IPS-15b (cell line): ENCODE measurements around the gene PEPD.

ENCODE experiments used
- H3K27me3 ChIP-seq: one replicate; pipeline ENCODE4 v1.6.1; 2013; ENCODE audit warnings: low read length; ENCODE audit not compliant: control insufficient read depth, insufficient read depth
- H3K36me3 ChIP-seq: one replicate; pipeline ENCODE4 v1.6.1; 2013; ENCODE audit warnings: low read length; ENCODE audit not compliant: control insufficient read depth, insufficient read depth
- H3K4me1 ChIP-seq: one replicate; pipeline ENCODE4 v1.6.1; 2013; ENCODE audit warnings: mild to moderate bottlenecking, low read length; ENCODE audit not compliant: control insufficient read depth, insufficient read depth
- H3K4me3 ChIP-seq: one replicate; pipeline ENCODE4 v1.5.1; 2013; ENCODE audit warnings: low read depth, low read length
- H3K9ac ChIP-seq: one replicate; pipeline ENCODE4 v1.6.1; 2013; ENCODE audit warnings: low read depth, mild to moderate bottlenecking, low read length
- H3K9me3 ChIP-seq: one replicate; pipeline ENCODE4 v1.6.1; 2013; ENCODE audit warnings: mild to moderate bottlenecking, low read length; ENCODE audit not compliant: control insufficient read depth, insufficient read depth

The PEPD gene

DNA sequence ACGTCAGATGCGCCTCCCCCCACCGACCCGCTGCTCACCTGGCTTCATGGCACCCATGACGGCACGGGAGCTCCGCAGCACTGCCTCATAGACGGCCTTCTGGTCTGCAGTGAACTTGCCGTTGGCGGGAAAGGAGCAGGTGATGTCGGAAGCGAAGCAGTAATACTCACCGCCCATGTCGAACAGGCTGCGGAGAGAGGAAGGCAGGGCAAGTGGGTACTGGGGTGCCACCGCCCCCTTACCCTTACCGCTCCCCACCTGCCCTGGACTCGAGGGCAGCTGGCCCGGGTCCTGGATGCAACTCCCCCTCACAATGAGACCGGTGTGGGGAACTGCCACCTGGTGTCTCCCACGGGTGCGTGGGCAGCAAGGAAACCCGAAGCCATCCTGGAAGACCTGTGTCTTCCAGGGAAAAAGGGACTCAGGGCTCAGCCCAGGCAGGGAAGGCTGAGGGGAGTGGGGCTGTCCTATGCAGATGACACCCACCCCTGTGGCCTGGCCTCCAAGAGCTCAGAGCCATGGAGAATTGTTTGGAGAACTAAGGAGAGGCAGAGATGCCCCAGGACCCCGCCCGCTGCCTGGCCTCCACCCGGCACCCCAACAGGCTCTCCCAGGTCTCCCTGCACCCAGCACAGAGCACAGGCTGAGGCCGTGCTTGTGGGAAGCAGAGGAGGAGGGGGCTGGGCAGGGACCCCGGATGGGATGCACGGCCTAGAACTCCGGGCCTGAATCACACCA is 119.7 kb downstream of the PEPD start:
- Histone ChIP-seq H3K9ac (no peak overlapping the region), H3K4me1 (peaks cover 3% of the 10 kb centered on the region), H3K36me3 (peaks cover 14% of the 10 kb centered on the region), H3K9me3 (no peaks in the 10 kb centered on the region), H3K27me3 (no peaks in the 10 kb centered on the region), H3K4me3 (no peak overlapping the region)

DNA sequence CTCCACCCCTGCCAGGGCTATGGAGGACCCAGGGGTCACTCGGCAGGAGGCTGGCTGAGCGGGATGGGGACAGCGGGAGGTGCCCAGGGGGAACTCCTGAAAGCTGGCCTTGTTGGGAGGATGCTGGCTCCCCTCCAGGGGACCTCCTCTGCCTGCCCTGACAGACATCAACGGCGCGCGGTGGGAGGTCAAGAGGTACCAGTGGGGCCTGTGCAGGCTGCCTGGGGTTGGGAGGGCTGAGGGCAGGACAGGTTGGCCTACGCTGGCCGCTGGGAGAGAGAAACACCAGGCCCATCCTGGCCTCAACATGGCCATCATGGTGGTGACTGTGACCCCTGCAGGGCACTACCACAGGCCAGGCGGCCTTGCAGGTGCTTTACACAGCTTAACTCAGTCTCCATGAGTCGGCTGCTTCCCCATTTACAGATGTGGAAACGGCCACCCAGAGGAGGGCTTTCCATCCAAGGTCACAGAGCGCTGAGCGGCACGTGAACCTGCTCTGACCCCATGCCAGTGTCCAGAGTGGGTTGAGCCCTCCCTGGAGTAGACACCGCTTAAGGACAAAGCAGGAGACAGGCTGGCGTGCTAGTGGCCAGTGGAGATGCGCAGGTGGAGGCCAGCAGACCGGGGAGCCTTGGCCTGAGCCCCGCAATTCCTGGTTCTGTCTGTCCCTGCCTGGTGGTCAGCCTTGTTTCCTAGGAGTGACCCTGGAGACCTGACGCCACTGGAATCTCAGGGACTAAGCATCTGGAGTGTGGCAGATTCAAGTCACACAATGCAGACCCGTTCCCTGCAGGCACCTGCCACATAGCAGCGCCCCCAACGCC is 120.5 kb downstream of the PEPD start:
- Histone ChIP-seq H3K4me1 (no peaks in the 10 kb centered on the region), H3K4me3 (no peak overlapping the region), H3K36me3 (peaks cover 12% of the 10 kb centered on the region), H3K9me3 (no peaks in the 10 kb centered on the region), H3K9ac (no peak overlapping the region), H3K27me3 (no peaks in the 10 kb centered on the region)

DNA sequence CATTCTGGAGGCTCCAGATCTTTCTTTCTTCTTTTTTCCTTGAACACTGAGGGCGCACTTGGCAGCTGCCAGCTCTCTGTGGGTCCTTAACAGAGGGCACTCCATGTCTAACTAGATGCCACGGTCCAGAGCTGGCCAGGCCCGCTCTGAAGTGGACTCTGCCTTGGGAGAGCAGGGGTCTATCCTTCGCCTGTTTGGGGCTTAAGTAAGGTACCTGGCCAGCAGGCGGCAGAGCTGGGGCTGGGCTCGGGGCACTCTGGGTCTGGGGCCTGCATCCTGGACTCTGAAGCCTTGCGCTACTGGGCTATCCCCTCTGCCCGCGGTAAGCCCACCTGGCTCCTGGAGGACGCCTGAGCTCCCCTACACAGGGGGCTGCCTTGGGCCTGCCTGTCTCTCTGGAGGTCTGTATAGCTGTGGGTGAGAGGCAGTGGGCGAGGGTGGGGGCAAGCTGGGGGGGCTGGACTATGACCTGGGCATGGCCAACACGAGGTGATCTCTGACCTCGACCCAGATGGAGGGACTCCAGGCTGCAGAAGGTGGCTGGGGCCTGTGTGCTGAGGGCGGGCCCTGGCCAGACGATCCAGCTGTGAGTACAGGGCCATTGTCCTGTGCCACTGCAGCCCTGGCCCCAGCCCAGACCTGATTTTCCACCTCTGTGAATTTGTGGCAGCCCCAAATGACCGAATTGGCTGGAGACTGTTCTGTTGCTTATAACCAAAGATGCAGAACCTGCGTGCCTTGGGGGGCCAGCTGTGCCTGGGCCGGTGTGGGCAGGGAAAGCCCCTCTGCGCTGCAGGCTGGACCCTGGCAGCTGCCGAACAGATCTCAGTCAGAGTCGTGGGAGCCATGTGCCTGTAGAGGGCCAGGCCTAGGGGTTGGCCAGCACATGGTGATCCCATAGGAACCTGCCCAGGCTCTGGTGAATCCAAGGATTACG is 121.6 kb downstream of the PEPD start:
- Histone ChIP-seq H3K9ac (no peak overlapping the region), H3K4me1 (no peaks in the 10 kb centered on the region), H3K4me3 (no peak overlapping the region), H3K9me3 (no peaks in the 10 kb centered on the region), H3K36me3 (peaks cover 7% of the 10 kb centered on the region), H3K27me3 (no peaks in the 10 kb centered on the region)

DNA sequence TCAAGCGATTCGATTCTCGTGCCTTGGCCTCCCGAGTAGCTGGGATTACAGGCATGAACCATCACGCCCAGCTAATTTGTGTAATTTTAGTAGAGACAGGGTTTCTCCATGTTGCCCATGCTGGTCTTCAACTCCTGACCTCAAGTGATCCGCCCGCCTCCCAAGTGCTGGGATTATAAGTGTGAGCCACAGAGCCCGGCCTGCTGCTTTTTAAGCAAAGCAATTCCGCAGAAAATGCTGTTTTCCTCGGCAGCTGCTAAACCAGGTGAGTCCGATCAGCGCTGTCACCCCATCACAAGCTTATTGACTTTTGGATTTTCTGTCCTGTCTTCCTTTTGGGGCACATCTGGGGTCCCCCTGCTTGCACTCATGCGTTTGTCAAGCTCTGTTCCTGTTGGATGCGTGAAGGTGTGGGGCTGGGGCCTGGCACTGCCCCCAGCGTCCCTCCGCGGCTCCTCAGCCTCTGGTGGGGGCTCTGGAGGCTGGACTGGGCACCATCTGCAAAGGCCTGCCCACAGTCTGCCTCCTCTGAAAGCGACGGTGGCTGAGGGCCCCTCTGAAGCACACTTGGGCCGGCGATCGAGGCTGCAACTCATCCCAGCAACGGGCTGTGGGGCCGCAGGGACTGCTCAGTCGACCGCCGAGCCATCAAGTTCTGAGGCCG is 122.4 kb downstream of the PEPD start:
- no peaks in the 10 kb centered on the region for H3K9me3 ChIP-seq

DNA sequence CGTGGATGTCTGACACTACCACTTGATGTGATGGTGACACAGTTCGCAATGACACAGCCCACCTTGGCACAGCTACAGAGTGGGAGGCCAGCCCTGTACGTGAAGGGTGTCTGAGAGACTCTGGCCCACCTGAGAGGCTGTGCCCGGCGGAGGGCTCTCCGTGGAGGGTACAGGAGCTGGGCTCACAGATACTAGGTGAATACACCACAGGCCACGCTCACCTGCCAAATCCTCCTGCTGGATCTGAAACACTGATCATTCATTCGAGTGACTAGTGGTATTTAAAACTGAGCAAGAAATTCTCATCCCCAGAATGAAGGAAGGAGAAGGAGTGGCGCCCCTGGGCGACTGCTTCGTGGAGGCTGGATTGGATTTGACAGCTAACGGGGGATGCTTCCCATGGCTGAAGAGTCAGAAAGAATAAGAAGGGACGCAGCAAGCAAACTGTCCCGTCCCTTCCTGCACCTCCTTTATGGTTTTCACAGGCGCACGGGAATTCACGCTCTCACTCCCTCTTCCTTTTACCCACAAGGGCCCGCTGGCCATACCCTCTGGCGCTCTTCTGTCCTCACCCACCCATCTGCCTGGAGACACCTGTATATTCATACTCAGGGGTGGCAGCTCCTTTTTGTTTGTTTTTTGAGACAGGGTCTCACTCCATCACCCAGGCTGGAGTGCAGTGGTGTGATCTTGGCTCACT is 123.1 kb downstream of the PEPD start:
- H3K27me3 ChIP-seq = no peaks in the 10 kb centered on the region
- no peaks in the 10 kb centered on the region for H3K9me3 ChIP-seq
- H3K4me1 ChIP-seq = no peaks in the 10 kb centered on the region
- H3K36me3 ChIP-seq = peaks cover 7% of the 10 kb centered on the region
- no peak overlapping the region for H3K4me3 ChIP-seq
- H3K9ac ChIP-seq = no peak overlapping the region

More for the DNA sequence above, 122.4 kb downstream of the PEPD start:
- Histone ChIP-seq H3K4me1 (no peaks in the 10 kb centered on the region), H3K4me3 (no peak overlapping the region), H3K9ac (no peak overlapping the region), H3K27me3 (no peaks in the 10 kb centered on the region), H3K36me3 (peaks cover 7% of the 10 kb centered on the region)

DNA sequence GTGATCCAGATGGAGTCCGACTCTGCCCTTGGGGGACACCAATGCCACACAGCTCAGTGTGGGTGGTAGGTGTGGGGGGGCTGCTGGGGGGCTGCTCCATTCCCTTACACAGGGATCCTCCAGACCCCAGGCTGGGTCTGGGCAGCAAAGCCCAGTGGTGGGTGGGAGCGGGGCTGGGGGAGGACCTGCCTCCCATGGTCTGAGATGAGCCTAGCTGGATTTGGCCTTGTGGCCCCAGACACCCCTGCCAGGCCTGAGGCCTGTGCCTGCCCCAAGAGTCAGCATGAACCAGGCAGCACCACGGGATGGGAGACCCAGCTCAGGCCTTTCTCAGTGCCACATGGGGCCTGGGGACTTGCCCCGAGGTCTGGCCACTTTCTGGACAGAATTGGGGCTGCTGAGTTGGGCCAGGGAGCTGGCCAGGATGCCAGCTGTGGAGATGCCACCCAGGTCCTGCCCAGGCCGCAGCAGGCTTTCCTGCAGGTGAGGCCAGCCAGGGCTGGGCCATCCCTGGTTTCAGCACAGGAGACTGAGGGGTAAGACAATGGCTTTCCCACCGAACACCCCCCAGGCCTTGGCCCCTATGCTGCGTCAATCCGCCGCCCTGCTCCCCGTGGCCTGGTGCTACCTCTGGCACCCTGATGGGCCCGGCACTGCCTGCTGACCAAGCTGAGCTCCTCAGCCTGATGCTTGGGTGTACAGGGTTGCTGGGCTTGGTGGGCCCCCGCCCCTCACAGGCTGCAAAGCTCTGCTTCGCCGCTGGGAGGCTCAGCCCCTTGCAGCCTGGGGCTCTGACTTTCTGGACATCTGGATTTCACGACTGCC is 123.8 kb downstream of the PEPD start:
- no peak overlapping the region for H3K9ac ChIP-seq
- no peaks in the 10 kb centered on the region for H3K9me3 ChIP-seq
- H3K4me3 ChIP-seq = no peak overlapping the region
- peaks cover 7% of the 10 kb centered on the region for H3K36me3 ChIP-seq
- H3K4me1 ChIP-seq = no peaks in the 10 kb centered on the region
- no peaks in the 10 kb centered on the region for H3K27me3 ChIP-seq

DNA sequence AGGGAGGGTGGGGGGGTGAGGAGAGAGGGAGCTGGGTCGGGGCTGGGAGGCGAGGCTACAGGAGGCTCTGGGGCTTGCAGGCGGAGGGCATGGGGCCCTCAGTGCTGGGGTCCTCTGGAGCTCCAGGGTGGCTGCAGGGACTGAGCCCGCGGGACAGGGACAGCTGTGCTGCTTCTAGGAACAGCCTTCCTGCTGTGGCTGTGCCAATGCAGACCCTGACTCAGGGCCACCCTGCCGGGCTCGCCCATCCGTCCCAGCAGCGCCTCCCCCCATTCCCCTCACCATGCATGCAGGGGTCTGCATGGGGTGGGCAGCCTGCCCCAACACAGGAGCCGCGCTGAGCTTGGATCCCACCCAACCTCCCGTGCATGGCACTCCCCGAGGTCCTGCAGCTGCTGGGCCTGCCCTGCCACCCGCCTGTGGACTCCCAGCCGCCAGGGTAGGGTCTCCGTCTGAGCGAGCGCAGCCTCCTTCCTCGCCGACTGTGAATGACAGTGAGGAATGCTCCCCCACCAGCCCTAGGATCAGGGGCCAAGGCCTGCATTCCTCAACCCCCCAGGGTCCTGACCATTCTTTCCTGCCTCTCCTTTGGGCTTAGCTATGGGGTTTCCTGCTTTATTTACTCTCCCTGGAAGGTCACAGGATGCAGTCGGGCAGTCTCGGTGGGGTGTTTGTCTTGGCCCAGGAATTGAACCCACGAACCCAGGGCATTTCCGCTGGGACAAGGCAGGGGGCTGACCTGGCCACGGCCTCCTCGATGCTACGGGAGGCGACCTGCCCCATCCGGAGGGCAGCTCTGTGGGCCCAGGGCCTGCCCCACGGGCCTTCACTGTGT is 124.7 kb downstream of the PEPD start:
- no peaks in the 10 kb centered on the region for H3K4me1 ChIP-seq
- peaks cover 7% of the 10 kb centered on the region for H3K36me3 ChIP-seq
- no peaks in the 10 kb centered on the region for H3K27me3 ChIP-seq
- no peaks in the 10 kb centered on the region for H3K9me3 ChIP-seq
- no peak overlapping the region for H3K4me3 ChIP-seq
- H3K9ac ChIP-seq = peak overlapping the region; percentile 60

DNA sequence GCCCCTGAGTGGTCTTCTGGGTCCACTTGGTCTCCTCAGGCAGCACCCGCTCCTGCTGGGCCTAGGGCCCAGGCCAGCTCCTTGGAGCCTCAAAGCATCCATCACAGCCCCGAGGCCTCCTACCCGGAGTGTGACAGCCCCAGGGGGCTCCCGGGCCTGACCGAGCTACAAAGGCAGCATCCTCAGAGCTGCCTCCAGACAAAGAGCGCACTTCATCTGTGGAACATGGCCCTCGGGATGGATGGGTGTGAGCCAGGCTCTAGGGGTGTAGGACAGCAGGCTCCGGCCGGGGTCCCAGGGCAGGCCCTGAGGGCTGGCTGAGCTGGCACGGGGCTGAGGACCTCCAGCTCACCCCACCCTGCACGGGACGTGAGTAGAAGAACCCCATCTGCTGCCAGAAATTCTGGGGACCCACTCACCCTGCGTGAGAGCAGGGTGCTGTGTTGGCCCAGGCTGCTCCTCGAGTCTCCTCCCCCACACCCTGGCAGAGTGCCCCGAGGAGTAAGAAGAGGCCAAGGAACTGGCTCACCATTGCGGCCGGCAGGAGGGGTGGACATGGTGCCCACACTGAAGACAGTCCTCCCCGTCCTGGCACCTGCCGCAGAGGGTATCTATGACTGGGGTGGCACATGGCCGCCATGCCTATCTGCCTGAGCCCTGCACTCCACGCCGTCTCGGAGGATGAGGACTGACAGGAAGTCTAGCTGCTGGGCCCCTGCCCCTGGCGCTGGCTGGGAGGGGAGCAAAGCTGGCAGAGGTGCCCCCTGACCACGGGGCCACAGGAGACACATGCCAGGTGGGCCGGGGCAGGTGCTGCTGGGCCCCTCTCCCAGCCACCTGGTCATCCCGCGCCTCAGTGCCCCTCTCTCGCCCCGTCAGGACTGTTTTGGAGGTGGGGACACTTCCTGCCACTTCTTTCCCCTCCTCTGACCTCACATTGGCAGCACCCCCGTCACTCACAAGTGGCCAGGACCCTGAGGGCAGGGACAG is 125.7 kb downstream of the PEPD start:
- Histone ChIP-seq H3K4me1 (no peaks in the 10 kb centered on the region), H3K27me3 (no peaks in the 10 kb centered on the region), H3K36me3 (peaks cover 12% of the 10 kb centered on the region), H3K4me3 (no peak overlapping the region), H3K9me3 (no peaks in the 10 kb centered on the region), H3K9ac (no peak overlapping the region)
